H1 (cell line): ENCODE measurements around the gene SLC25A45. TPM values are rescaled to one million over a fixed set of nuclear protein-coding genes. Genes with fewer than 3 reads are reported as not detected.

Source experiments
- CBX8 ChIP-seq: fragments of 300-800, 300-1000 bp; sonication (generic); IDR thresholded peaks from 2 replicates; pipeline ENCODE4 v1.7.1; 2016; ENCODE audit warnings: low read depth, low read length, borderline replicate concordance
- CEBPB ChIP-seq: IDR thresholded peaks from 2 replicates; pipeline ENCODE4 v1.6.1; 2012; ENCODE audit warnings: low read depth, low read length
- CHD1 ChIP-seq: IDR thresholded peaks from 2 replicates; pipeline ENCODE4 v1.6.1; 2012; ENCODE audit warnings: low read depth, low read length, improper control_type of control experiment
- CHD7 ChIP-seq: fragments of 300-600 bp; sonication (generic); IDR thresholded peaks from 2 replicates; pipeline ENCODE4 v1.7.1; 2012; ENCODE audit warnings: low read length, moderate library complexity, mild to moderate bottlenecking, inconsistent platforms; ENCODE audit not compliant: insufficient replicate concordance
- CTCF ChIP-seq, 3 experiments: IDR thresholded peaks; 1 replicate in 2 of 3; 2 replicates in 1 of 3; pipeline versions ENCODE4 v1.5.1 to v1.6.1; 2011; ENCODE audit warnings: low read length in 3 of 3, mild to moderate bottlenecking in 3 of 3, inconsistent platforms in 2 of 3, low read depth in 1 of 3, moderate library complexity in 1 of 3; ENCODE audit not compliant: insufficient read depth in 1 of 3; ENCODE audit errors: control extremely low read depth in 1 of 3
- EGR1 ChIP-seq: IDR thresholded peaks from 2 replicates; pipeline ENCODE4 v1.6.1; 2011; ENCODE audit warnings: low read depth, low read length, borderline replicate concordance
- RBBP5 ChIP-seq: IDR thresholded peaks from 2 replicates; pipeline ENCODE4 v1.7.1; 2012; ENCODE audit warnings: low read depth, mild to moderate bottlenecking, inconsistent platforms, low read length, moderate library complexity, borderline replicate concordance
- SP4 ChIP-seq: IDR thresholded peaks from 2 replicates; pipeline ENCODE4 v1.6.1; 2012; ENCODE audit warnings: low read length, inconsistent platforms
- polyA plus RNA-seq, 7 experiments: library from polyadenylated mRNA; depleted of rRNA in 3 of 7; stranded (reverse) in 5 of 7; unstranded in 2 of 7; fragments of >200 nt in 5 of 7; fragments of 200-250 nt in 2 of 7; gene quantifications; 1 replicate in 5 of 7; 2 replicates in 1 of 7; 4 replicates in 1 of 7; pipeline versions ENCODE4 v1.2.1 to v1.2.3, GENCODE V29; 2011 to 2013; ENCODE audit warnings: missing spikeins in 2 of 7, mixed read lengths in 2 of 7
- total RNA-seq: library from RNA; stranded (reverse); fragmentation: NEBNext Ultra II Directional; extraction: Animal tissue kit (Norgen Biotek cat#: 25700); gene quantifications from 2 replicates; pipeline ENCODE4 v1.2.1, GENCODE V29; 2021

Gene SLC25A45
- total and polyA plus RNA-seq, 2 of the 8 experiments (the other 6 are each of a cell fraction or from before 2014, with no cell fraction given), result 0.54 to 0.59 TPM

GRCh38 chr11:65417702-65418430, 35.4 kb upstream of the SLC25A45 start (continued):
- TF ChIP-seq CHD7 (no peak), CEBPB (no peak), CTCF (IDR thresholded peaks at IDR 0.05; ENCODE audit: control extremely low read depth in 1 of 3, insufficient read depth in 1 of 3, low read depth in 1 of 3, low read length in 3 of 3) (no peak), RBBP5 (no peak), EGR1 (no peak), CBX8 (no peak), SP4 (no peak), CHD1 (no peak)
